Islet of Langerhans (tissue), 1 donor: Measurements from ENCODE around the gene AFF2.
A peak's percentile ranks its signal among the peaks of the same experiment; 100 is the strongest.
"Not testable (repeated sequence)": the region's sequence is repeated elsewhere in the genome, so short reads cannot be mapped to it uniquely, and the experiment has no call there.

ENCODE experiments used
- FAIRE-seq: peaks from one replicate; lab custom pipeline; 2011; peaks lifted over from hg19 to GRCh38; lab: Jason Lieb, UNC

The AFF2 gene

DNA sequence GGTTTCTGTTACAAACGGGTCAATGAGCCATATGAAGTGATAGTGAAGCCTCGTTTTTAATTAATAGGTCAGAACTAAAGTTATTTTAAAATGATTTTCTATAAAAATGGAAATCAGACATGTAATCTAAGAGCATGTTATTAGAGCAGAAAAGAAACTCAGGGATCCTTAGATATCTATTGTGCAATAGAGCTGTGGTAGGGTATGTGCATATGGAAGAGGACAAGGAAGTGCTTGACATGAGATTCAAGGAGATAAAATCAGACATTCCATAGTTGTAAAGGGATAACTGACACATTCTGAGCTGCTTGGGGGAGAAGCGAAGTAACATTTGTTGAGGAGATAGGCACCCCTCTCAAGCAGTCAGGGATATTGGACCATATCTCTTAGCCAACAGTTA, 143.0 kb downstream of the AFF2 start:
- FAIRE-seq = no peak

DNA sequence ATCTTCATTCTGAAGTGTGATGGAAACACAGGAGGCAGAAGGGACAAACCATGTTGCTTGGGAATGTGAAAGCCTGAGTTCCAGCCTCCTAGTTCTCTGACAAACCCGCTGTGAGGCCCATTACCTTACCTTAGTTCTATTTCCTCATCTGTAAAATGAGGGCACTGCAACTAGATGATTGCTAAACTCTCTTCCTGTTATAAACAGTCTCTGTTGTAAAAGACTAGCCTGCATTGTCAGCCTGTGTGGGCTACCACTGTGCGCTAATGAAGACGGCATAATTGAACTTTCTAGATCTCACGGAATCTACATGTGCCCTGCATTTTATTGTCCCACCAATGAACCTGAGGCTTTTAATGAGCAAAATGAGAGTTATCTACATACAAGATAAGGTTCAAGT, 147.2 kb downstream of the AFF2 start:
- no peak for FAIRE-seq

- no peak for FAIRE-seq
Observed at GRCh38 chrX:148649145-148649795, 148.9 kb downstream of the AFF2 start.

DNA sequence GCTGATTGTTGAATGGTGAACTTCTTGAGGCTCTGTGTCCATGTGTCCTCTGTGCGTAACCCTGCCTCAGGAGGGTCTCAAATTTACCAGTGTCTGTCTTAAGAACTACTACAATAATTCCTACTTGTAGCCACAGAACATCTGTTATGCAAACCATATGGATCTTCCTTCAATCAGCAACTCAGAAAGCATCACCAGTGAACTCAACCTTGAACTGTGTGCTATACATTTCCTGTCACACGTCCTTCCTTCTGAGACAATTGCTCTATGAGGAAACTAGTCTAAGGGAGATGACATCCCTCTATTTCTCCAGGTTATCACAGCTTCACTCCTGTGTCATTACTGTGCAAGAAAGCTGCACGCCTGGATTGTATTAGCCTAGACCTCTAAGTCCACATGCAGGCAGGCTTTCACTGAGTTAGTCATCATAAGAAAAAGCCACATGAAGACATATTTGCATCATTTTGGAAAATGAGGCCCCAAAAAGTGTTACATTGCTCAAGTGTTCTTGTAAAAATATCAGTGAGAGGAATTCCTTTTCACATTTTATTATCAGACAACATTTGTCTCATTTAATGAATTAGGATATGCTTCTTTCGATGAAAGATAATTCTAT, 157.8 kb downstream of the AFF2 start:
- FAIRE-seq = no peak

DNA sequence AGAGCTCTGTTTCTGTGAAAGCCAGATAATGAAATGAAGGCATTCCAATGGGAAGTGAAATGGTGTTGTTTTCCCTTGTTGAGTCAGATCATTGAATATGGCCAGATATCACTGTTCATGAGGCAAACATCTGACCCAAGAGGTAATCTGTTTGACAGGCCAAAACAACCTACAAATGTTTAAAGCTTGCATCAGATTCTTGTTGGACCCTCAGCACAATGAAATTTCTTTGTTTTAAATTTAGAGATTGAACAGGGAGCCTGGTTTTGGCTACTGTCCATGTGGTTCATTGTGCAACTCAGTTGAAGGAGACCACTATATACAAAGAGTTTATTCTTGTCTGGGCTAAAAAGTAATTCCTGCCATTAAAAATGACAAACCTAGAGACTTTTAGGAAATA, 159.1 kb downstream of the AFF2 start:
- no peak for FAIRE-seq

GRCh38 chrX:148661035-148661434, 160.6 kb downstream of the AFF2 start:
- FAIRE-seq = peak; percentile 64

DNA sequence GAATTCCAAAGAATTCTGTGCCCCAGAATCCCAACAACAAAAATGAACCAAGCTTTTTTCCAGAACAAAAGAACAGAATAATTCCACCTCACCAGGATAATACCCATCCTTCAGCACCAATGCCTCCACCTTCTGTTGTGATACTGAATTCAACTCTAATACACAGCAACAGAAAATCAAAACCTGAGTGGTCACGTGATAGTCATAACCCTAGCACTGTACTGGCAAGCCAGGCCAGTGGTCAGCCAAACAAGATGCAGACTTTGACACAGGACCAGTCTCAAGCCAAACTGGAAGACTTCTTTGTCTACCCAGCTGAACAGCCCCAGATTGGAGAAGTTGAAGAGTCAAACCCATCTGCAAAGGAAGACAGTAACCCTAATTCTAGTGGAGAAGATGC, 161.6 kb downstream of the AFF2 start:
- FAIRE-seq = no peak

- no peak for FAIRE-seq
Observed at GRCh38 chrX:148664171-148664570, 163.8 kb downstream of the AFF2 start.

DNA sequence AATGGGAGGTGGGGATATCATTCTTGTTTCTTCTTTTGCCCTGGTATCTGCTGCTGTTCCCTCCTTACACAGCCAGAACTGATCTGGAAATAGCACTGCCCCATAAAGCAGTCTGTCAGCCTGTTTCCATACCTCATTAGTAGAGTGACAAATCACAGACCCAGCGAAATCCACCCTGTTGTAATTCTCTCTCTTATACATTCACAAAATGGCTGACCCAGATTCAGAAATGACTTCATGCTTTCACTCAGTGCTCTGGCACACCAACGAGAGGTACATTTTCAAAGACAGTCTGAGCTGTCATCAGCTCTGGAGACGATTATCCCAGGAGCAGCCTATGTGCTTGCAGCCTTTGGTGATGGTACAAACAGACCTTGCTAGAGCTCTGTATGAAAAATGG, 164.6 kb downstream of the AFF2 start:
- FAIRE-seq = no peak

DNA sequence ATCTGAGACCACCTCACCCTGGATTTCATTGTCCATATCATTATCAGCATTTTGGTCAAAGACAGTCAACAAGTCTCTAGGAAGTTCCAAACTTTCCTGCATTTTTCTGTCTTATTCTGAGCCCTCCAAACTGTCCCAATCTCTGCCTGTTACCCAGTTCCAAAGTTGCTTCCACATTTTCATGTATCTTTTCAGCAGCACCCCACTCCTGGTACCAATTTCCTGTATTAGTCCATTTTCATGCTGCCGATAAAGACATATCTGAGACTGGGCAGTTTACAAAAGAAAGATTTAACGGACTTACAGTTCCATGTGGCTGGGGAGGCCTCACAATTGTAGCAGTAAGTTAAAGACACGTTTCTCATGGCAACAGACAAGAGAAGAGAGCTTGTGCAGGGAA, 168.8 kb downstream of the AFF2 start:
- FAIRE-seq = not testable (repeated sequence)

- no peak for FAIRE-seq
Observed at GRCh38 chrX:148670277-148670676, 169.9 kb downstream of the AFF2 start.

DNA sequence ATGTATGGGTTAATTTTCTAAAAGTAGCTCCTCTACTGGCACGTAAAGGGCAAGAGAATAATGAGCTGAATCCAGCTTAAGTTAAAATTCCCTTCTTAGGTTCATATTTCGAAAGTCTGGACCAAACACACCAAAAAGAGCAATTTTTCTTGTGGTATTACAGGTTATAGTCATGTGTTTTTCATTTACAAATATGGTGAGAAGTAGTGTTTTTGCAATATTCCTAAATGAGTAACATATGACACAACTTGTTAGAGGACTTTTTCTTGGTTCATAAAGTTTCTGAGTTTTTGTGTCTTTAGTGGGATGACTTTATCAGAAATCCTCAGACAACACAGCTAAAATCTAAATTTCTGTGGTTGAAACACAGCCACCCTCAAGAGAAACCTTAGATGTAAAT, 172.1 kb downstream of the AFF2 start:
- FAIRE-seq = no peak

- FAIRE-seq = no peak
Observed at GRCh38 chrX:148681605-148682004, 181.2 kb downstream of the AFF2 start.

GRCh38 chrX:148682206-148682605, 181.8 kb downstream of the AFF2 start:
- FAIRE-seq = no peak

GRCh38 chrX:148691456-148691855, 191.0 kb downstream of the AFF2 start:
- FAIRE-seq = no peak

DNA sequence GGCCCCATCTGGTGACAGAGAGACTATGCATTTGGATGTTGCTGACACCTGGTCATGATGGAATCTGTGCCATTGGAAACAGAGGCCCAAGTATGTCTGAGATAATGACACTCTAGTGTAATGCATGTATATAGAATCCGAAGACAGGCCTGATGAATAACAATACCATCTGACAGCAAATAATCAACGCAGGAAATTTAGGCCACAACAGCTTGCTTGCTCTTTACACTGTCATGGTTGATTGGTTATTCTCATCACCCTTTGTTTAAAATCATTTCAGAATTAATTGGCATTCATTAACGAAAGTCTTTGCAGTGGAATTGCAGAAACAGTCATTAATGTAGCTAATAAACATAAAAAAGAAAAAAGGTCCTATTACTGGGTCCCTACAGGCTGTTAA, 194.8 kb downstream of the AFF2 start:
- no peak for FAIRE-seq

GRCh38 chrX:148698221-148698620, 197.8 kb downstream of the AFF2 start:
- no peak for FAIRE-seq

DNA sequence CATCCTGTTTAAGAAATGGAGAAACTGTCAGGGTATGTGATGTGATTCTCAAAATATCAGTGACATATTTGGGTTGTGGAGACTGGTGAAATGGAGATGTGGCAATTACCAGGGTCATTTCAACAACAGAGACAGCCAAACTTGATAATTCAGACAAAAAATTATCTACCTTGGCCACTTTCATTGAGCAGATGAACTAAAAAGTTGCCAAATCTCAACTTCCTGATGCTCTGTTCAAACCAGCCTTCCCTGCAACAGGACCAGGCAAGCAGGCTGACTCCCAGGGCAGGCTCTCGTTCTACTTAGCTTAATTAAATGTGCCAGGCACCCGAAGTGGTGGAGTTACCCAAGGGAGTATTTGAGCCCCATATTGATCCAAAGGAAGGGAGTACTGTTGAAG, 199.6 kb downstream of the AFF2 start:
- FAIRE-seq = no peak

GRCh38 chrX:148713981-148714380, 213.6 kb downstream of the AFF2 start:
- FAIRE-seq = no peak

GRCh38 chrX:148715361-148715760, 214.9 kb downstream of the AFF2 start:
- no peak for FAIRE-seq

DNA sequence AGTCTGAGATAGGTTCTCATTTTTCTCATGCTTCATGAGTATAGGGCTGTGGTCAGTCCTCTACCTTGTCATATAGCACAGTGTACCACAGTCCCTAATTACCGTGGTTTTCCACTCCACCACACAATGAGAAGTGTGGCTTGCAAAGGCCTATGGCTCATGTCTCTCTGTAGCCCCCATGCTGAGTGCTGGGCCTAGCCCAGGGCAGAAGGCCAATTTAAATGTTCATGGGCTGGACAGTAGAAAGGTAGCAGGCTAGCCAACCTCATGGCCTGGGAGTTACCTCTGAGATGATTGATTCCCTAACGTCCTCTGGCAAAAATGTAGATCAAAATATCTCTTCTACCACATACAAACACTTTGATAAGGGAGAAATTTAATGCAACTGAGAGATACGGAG, 222.5 kb downstream of the AFF2 start:
- FAIRE-seq = no peak

GRCh38 chrX:148723551-148723950, 223.1 kb downstream of the AFF2 start:
- no peak for FAIRE-seq

DNA sequence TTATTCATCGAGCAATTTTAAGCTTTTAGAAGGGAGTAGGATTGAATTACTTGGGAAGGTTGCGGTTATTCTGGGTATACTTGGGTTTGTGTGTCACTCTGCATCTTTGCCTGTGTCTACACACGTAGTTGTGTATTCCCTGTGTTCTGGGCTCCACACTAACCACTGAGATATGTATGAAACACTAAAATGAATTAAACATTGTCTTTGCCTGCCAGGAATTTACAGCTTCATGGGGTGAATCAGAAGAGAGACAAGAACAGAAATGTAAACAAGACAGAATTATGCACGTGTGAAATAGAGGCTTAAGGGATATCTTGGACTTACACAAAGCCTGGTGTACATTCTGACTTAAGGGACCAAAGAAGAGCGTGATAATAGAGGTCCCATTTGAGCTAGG, 228.5 kb downstream of the AFF2 start:
- no peak for FAIRE-seq

GRCh38 chrX:148732743-148733142, 232.3 kb downstream of the AFF2 start:
- no peak for FAIRE-seq

DNA sequence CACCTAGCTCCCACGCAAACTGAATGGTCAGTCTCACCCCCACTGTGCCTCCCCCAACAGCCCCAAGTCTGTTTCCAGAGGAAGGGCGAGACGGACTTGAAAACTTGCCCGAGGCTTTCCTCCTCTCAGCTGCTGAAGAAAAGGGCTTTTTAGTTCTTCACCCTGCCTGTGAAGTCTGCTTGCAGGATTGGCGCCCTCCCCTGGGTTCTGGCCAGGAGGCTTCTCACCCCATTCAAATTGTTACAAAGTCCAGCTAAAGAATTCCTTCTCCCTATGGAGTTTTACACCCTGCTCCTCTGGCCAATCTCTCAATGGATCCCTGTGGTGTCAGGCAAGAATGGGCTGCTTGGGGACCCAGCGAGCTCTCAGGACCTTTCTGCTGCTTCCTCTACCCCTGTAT, 241.0 kb downstream of the AFF2 start:
- FAIRE-seq = no peak
